ENCODE data around the gene SRSF11. TPM values are rescaled to one million over a fixed set of nuclear protein-coding genes. Genes with fewer than 3 reads are reported as not detected.

SRSF11 gene
- total and polyA plus RNA-seq, 2 of the 8 experiments (the other 6 are each of a cell fraction or from before 2014, with no cell fraction given) = 183 to 260 TPM

- Histone ChIP-seq H3K4me3 (ENCODE audit: extremely low read depth in 1 of 4, insufficient read depth in 2 of 4, low read depth in 3 of 4, low read length in 4 of 4) (no peak overlapping the region), H2AK5ac (ENCODE audit: low read depth, low read length) (no peak overlapping the region), H3K4ac (replicated peaks; ENCODE audit: insufficient read length, low read depth, low read length) (no peak overlapping the region), H3K79me1 (ENCODE audit: low read depth, low read length) (peaks cover 2% of the 10 kb centered on the region; the same call in 1 of the 2 replicates), H3K18ac (ENCODE audit: extremely low read depth, low read length) (no peak overlapping the region), H4K8ac (ENCODE audit: extremely low read depth, insufficient read depth, low read length) (no peak overlapping the region), H2BK5ac (ENCODE audit: low read depth, low read length) (no peak overlapping the region), H3K27ac (ENCODE audit: low read depth, low read length) (no peak overlapping the region), H3K23ac (ENCODE audit: insufficient read length) (no peak overlapping the region), H2BK12ac (ENCODE audit: low read depth, low read length) (no peak overlapping the region), H2BK20ac (ENCODE audit: low read length) (no peak overlapping the region), H3K56ac (replicated peaks; ENCODE audit: insufficient read length, low read depth, low read length) (no peak overlapping the region), H3K23me2 (ENCODE audit: low read depth, low read length) (0 out of 2 replicates have a peak, but pooled peaks cover 1% of the 10 kb centered on the region), H3K79me2 (ENCODE audit: control insufficient read depth in 1 of 2, insufficient read depth in 2 of 2, low read length in 2 of 2) (peaks cover 10 to 98% of the 10 kb centered on the region in 2 experiments), H3K14ac (ENCODE audit: insufficient read length) (no peak overlapping the region), H2BK15ac (ENCODE audit: low read length) (no peak overlapping the region), H4K20me1 (replicated peaks in 1 of 2; ENCODE audit: control insufficient read depth in 1 of 2, insufficient read depth in 2 of 2, low read length in 2 of 2) (peaks cover 0 to 1% of the 10 kb centered on the region in 2 experiments), H4K91ac (replicated peaks; ENCODE audit: insufficient read length, low read length) (no peak overlapping the region), H3K9me3 (ENCODE audit: insufficient read depth in 2 of 2, low read depth in 1 of 2, low read length in 1 of 2) (no peaks in the 10 kb centered on the region), H3K27me3 (replicated peaks in 1 of 4; ENCODE audit: control insufficient read depth in 3 of 4, extremely low read depth in 1 of 4, insufficient read depth in 3 of 4, low read length in 3 of 4) (no peaks in the 10 kb centered on the region), H4K5ac (ENCODE audit: insufficient read length, low read depth, low read length) (no peak overlapping the region), H3K4me1 (replicated peaks in 1 of 4; ENCODE audit: control insufficient read depth in 3 of 4, insufficient read depth in 4 of 4, low read length in 3 of 4) (peaks cover 0 to 6% (median 0%) of the 10 kb centered on the region in 4 experiments; a peak in 1 of 7 replicates), H2BK120ac (replicated peaks; ENCODE audit: low read depth, low read length) (no peak overlapping the region), H3K4me2 (ENCODE audit: insufficient read depth in 1 of 2, low read depth in 2 of 2, low read length in 2 of 2) (no peak overlapping the region), H3K9ac (replicated peaks in 1 of 4; ENCODE audit: extremely low read depth in 1 of 4, low read depth in 3 of 4, low read length in 3 of 4) (no peak overlapping the region), H3K36me3 (ENCODE audit: control insufficient read depth in 2 of 4, insufficient read depth in 4 of 4, low read length in 3 of 4) (peaks cover 0 to 11% (median 1%) of the 10 kb centered on the region in 4 experiments; a peak in 3 of 8 replicates), H2AFZ (ENCODE audit: low read length) (no peak overlapping the region)
- 96% methylated on average over 1 of the region's 1 CpG; no CpG with 5 or more reads in 1 of the 2 experiments for WGBS, 2 experiments (ENCODE audit: extremely low coverage in 1 of 2, insufficient coverage in 1 of 2, insufficient read length in 1 of 2, insufficient replicate concordance in 2 of 2, low coverage in 1 of 2, low lambda C conversion rate in 2 of 2, missing lambda C conversion rate in 1 of 2)
- CTCF ChIA-PET (ENCODE audit: partially characterized antibody) = interaction anchor here (1.2 to 1.5 kb wide), 2 partner anchors 10 kb away, joined by 4 to 6 read pairs; partner anchors contain the start of gene SRSF11
- POLR2A ChIA-PET (ENCODE audit: partially characterized antibody) = interaction anchor here (0.6 to 8.5 kb wide), 5 partner anchors 10 to 244 kb away, joined by 3 to 67 read pairs (median 5); partner anchors contain the start of genes CTH and SRSF11
- no peak for FAIRE-seq
- DNase-seq (ENCODE audit: low read depth in 1 of 2, low spot score in 2 of 2) = no peak
- TF ChIP-seq ATF2 (IDR thresholded peaks at IDR 0.05; ENCODE audit: low read length) = no peak
- TF ChIP-seq RNF2 (IDR thresholded peaks at IDR 0.05; ENCODE audit: borderline replicate concordance, low read depth, low read length, missing control alignments, poor library complexity, severe bottlenecking) = no peak
- no peak for TF ChIP-seq JUN (IDR thresholded peaks at IDR 0.05; ENCODE audit: low read depth, low read length)
- TF ChIP-seq YY1 (IDR thresholded peaks at IDR 0.05; ENCODE audit: low read depth, low read length) = no peak
- no peak for TF ChIP-seq FOSL1 (IDR thresholded peaks at IDR 0.05; ENCODE audit: insufficient read depth, low read depth, low read length)
- no peak for TF ChIP-seq NANOG (IDR thresholded peaks at IDR 0.05; ENCODE audit: insufficient read depth, low read depth, low read length, poor library complexity, severe bottlenecking)
- TF ChIP-seq POLR2AphosphoS5 (IDR thresholded peaks at IDR 0.05; ENCODE audit: low read depth, low read length) = no peak
- TF ChIP-seq CBX5 (IDR thresholded peaks at IDR 0.05; ENCODE audit: low read depth, low read length) = no peak
- no peak for TF ChIP-seq TEAD4 (IDR thresholded peaks at IDR 0.05; ENCODE audit: low read depth, low read length)
- no peak for TF ChIP-seq USF2 (IDR thresholded peaks at IDR 0.05; ENCODE audit: low read length)
Measured at GRCh38 chr1:70210820-70211219, 10.4 kb upstream of the SRSF11 start.
